ENCODE results near the gene RCVRN.

The RCVRN gene

GRCh38 chr17:9895923-9896322, 9.1 kb downstream of the RCVRN start:
- DNase-seq, result no peak

DNA sequence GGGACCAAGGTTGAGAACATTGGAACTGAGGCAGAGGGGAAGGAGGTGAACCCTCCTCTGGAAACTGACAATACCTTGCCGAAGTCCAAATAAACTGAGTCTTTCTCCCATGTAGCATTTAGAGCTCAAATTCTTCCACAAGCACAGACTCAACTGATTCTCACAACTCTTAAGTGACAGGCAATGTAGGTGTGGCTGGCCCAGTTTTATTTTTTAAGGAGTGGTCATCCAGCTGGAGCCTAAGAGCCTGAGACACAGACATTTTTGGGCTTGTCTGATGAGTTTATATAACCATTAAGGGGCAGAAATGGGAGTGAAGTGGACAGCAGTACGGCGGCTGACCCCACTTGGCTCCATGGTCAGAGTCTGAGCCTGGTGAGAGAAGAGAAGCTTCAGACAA, 10.8 kb downstream of the RCVRN start:
- DNase-seq, result no peak

DNA sequence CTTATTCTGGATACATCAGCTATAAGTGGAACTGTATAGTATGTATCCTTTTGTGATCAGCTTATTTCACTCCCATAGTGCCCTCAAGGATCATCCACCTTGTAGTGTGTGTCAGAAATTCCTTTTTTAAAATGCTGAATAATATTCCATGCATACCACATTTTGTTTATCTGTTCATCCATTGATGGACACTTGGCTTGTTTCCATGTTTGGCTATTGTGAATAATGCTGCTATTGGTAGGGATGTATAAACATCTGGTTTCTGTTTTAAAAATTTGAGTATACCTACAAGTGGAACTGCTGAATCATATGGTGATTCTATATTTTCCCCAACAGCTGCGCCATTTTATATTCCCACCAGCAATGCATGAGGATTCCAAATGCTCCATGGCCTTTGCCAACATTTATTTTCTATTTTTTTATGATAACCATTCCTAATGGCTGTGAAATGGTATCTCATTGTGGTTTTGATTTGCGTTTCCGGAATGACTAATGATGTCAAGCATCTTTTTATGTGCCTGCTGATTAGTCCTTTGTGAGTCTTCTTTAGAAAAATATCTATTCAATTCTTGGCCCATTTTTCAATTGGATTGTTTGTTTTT, 11.6 kb downstream of the RCVRN start:
- no peak for DNase-seq

DNA sequence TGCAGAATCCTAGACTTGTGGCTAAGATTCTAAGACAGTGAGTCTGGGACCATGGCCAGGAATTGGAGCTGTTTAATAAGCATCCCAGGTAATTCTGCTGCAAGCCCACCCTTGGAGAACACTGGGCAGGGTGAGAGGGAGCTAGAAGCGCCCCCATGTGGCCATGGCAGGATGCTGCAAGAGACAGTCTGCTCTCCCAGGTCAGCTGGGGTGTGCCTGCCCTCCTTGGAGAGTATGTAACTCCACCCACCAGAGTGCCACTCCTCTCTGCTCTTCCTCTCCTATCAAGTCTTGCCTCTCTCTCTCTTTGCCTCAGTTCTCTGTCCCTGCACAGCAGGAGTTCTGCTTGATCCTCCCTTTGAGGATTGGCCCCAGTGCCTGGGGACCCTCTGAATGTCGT, 14.9 kb downstream of the RCVRN start:
- peak in 1 of 2 experiments; percentile 1 for DNase-seq

GRCh38 chr17:9887508-9887907, 17.6 kb downstream of the RCVRN start:
- no peak for DNase-seq

GRCh38 chr17:9886141-9886930, 18.7 kb downstream of the RCVRN start:
- DNase-seq, result no peak

DNA sequence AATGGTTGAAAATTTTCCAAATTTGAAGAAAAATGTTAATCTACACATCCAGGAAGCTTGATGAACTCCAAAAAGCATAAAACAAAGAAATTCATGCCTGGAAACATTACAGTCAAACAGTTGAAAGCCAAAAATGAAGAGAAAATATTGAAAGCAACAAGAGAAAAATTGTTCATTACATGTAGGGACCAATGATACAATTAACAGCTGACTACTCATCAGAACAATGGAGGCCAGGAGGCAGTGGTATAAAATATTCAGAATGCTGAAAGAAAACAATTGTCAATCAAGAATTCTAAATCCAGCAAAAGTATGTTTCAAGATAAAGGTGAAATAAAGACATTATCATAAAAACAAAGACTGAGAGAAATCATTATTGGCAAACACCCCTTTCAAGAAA, 21.6 kb downstream of the RCVRN start:
- no peak for DNase-seq

DNA sequence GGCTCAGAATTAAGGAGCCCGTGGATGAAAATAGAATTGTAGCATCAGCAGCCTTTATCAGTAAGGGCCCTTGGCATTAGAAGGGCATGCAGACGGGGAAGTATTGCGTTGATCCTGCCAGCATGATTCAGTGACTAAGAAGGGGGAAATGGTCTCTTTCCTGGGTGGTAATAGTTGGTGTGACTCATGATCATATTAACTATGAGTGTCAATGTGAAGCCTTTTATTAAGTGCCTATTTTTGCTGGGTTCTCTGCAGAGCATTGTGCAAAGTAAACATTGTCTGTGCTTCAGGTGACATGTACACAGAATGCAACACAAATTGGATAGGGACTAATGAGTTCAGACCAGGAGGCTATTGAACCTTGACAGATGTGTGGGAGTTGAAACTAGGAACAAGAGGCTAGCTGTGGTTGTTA, 24.5 kb downstream of the RCVRN start:
- DNase-seq, result peak; percentile 26 to 32

DNA sequence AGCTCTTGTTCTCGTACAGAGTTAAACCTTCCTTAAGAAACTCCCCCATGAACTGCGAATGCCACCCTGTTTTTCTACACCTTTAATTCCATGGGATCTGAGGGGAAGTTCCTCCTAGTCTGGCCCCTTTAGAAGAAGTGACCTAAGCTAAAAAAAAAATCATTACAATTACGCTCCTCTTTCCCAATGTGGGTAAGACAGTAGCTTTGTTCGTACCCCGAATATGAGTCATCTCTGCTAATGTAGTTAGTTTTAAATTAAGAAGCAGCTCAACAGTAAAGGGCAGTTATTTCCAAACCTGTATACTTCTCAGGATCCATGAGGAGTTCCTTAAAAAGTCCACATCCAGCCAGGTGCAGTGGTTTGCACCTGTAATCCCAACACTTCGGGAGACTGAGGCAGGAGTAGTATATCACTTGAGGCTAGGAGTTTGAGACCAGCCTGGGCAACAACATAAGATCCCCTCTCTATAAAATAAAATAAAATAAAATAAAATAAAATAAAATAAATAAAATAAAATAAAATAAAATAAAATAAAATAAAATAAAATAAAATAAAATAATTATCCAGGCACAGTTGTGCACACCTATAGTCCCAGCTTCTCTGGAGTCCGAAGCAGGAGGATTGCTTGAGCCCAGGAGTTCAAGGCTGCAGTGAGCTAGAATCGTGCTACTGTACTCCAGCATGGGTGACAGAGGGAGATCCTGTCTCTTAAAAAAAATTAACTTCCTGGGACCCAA, 26.1 kb downstream of the RCVRN start:
- DNase-seq, result no peak

DNA sequence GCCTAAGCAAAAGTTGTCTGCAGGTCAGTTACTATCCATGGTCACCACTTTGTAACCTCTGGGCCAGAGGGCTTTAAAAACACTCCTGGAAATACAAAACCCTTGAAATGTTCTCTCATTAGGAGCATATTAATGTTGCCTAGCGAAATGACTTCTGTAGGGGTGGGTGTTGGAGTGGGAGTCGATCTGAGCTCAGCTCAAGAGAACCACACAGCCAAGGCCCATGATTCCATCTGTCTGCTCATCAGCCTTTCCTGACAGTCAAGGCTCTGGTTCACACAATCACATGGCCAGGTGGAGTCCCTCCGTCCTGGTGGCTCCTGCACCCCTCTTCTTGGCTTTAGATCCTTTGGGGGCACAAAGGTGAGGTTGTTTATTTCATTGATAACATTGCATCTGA, 26.7 kb downstream of the RCVRN start:
- DNase-seq, result no peak

DNA sequence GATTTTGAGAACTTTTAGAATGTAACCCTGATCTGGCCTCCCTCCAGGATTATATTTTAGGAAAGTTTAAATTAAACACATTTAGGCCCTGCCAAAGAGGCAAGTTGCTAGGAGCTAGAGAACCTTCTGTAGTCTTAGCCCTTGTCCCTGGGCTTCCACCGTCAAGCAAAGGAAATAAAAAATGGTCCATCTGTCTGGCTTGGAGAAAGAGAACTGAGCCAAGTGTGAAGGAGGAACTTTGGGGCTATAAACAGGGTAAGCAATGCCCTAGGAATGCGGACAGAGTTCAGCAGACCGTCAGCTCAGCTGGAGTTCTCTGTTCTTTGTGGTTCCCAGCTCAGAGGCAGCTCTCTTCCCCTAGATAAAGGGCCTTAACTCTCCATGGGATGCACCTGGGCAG, 29.6 kb downstream of the RCVRN start:
- no peak for DNase-seq

- DNase-seq, result no peak
Measured at GRCh38 chr17:9874722-9875121, 30.3 kb downstream of the RCVRN start.

DNA sequence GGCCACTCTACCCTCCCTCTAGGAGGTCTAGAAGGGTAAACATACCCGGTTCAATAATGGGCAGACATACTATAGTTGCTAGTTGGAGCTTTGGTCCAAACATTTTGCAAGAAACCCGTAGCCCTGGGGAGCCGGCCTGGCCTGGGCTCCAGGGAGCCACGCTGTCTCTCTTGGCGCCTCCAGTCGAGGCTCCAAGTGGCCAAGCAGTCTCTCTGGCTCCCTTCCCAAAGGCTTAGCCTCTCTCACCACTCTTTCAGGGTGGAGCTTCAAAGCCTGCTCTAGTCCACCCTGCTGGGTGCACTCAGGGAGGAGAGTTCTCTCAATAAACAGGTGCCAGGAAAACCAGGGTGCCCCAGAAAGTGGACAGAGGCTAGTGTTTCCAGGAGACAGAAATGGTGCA, 32.2 kb downstream of the RCVRN start:
- DNase-seq, result no peak

- no peak for DNase-seq
Measured at GRCh38 chr17:9868552-9868951, 36.5 kb downstream of the RCVRN start.

DNA sequence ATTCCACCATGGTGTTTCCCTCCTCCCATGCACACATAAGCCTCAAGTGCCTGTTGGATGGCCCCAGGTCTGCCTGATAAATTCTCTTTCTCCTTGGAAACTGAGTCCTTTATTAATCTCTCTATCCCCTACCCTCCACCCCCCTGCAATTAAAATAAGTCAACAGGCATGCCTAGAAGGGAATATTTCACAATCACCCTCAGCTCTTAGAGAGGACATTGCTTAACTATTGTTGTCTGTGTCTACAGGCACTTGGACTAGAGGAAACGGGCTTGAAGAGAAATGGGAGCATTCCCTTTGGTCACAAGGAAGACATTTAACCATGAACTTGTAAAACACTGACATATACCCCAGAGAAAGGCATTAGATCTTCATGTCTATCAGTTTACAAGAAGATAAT, 39.5 kb downstream of the RCVRN start:
- no peak for DNase-seq

- DNase-seq, result no peak
Measured at GRCh38 chr17:9862949-9863348, 42.1 kb downstream of the RCVRN start.

DNA sequence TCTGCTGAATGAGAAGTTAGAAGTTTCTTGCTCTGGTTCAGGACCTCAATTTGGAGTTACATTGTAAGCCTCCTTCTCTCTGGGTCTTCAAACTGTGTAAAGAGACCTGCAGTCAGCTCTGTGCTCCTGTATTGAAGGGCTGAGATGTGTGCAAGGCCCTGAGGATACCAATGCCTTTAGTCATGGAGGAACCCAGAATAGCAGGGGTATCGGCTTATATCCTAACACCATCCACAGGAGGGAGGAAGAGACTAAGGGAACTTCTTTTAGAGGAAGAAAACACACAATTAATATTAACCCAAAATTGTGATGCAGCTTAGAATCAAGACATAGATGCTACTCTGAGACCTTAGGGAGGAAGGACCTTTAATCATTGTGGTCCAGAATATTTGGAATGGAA, 42.9 kb downstream of the RCVRN start:
- DNase-seq, result no peak

DNA sequence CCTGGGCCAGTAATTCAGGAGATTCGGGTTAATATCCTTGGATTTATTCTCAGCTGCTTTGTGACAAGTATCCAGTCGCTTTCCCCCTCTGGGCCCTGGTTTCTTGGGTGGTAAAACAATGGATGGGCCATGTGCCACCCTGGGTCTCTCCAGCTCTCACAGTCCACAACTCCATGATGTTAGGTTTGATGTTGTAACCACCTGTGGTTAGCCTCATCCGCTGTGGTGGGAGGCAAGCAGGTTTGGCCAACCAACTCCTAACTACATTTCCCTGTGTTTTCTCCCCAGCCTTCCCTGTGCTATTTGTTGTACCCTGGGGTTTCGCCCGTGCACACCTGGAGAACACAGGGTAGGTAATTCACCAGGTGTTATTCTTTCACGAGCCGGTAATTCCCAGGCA, 44.2 kb downstream of the RCVRN start:
- no peak for DNase-seq

- no peak for DNase-seq
Measured at GRCh38 chr17:9859781-9860180, 45.3 kb downstream of the RCVRN start.

- no peak for DNase-seq
Measured at GRCh38 chr17:9855036-9855435, 50.0 kb downstream of the RCVRN start.

GRCh38 chr17:9854255-9854654, 50.8 kb downstream of the RCVRN start:
- no peak for DNase-seq

DNA sequence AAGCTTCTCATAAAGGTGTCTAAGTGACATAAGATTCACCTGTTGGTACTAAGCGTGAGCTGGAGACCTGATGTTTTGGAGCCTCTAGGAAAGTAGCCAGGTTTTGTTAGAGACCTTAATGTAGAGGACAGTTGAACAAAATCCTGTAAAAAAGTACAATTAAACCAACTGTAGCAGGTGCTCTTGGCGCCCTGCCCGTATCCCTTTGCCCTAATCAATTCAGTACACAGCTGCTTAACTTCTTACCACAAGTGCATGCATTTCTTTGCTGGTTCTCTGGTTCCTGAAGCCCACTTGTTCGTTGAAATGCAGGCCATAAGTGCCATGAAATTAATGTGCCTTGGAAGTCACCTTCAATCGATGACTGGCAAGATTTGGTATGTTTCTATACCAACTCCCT, 54.9 kb downstream of the RCVRN start:
- no peak for DNase-seq

Measured in Kasumi-1 (cell line).